Kidney (tissue), 14 donors: ENCODE data around the gene FARS2. TPM values are rescaled to one million over a fixed set of nuclear protein-coding genes. Genes with fewer than 3 reads are reported as not detected.

Experiments
- DNase-seq, 5 donors: peaks; one replicate each; pipeline ENCODE4 v3.0.0-alpha.2; 2013 to 2020
- FAIRE-seq: peaks from 2 replicates; lab custom pipeline; 2012; peaks lifted over from hg19 to GRCh38; lab: Jason Lieb, UNC
- H3K27ac ChIP-seq, 2 donors: one replicate each; pipeline ENCODE4 v1.7.0; 2013; ENCODE audit warnings: low read depth in 2 of 2, low read length in 2 of 2, inconsistent platforms in 1 of 2
- H3K27me3 ChIP-seq: one replicate; pipeline ENCODE4 v1.7.1; 2013; ENCODE audit warnings: low read length, inconsistent platforms; ENCODE audit not compliant: control insufficient read depth, insufficient read depth
- H3K36me3 ChIP-seq, 3 donors: one replicate each; pipeline versions ENCODE4 v1.7.0 to v1.7.1; 2013; ENCODE audit warnings: low read length in 3 of 3, control low read depth in 1 of 3, inconsistent platforms in 1 of 3; ENCODE audit not compliant: insufficient read depth in 3 of 3, control insufficient read depth in 2 of 3
- H3K4me1 ChIP-seq, 3 donors: one replicate each; pipeline versions ENCODE4 v1.7.0 to v1.7.1; 2013; ENCODE audit warnings: low read length in 3 of 3, inconsistent platforms in 1 of 3, low read depth in 1 of 3; ENCODE audit not compliant: control insufficient read depth in 2 of 3, insufficient read depth in 2 of 3
- H3K4me3 ChIP-seq, 3 donors: one replicate each; pipeline versions ENCODE4 v1.7.0 to v1.8.1; 2013; ENCODE audit warnings: low read length in 3 of 3, control low read depth in 1 of 3, inconsistent platforms in 1 of 3
- H3K9ac ChIP-seq, 3 donors: one replicate each; pipeline versions ENCODE4 v1.7.0 to v1.7.1; 2013; ENCODE audit warnings: low read length in 3 of 3, control low read depth in 1 of 3, inconsistent platforms in 1 of 3
- H3K9me3 ChIP-seq, 3 donors: one replicate each; pipeline versions ENCODE4 v1.7.0 to v1.7.1; 2013; ENCODE audit warnings: low read length in 3 of 3, control low read depth in 1 of 3, inconsistent platforms in 1 of 3; ENCODE audit not compliant: control insufficient read depth in 2 of 3, insufficient read depth in 1 of 3
- CTCF ChIP-seq: IDR thresholded peaks from 3 replicates; pipeline ENCODE4 v1.5.1; 2012; ENCODE audit warnings: mild to moderate bottlenecking, moderate library complexity, borderline replicate concordance; ENCODE audit not compliant: insufficient read depth; ENCODE audit errors: extremely low read depth
- intact Hi-C: fragments of 100-400 bp; cut with DNase I; formaldehyde crosslinking; loops from one replicate; pipeline ENCODE4 v1.11.1; 2022
- polyA plus RNA-seq: library from polyadenylated mRNA; stranded (reverse); fragments of 350-450 nt; fragmentation: Illumina TruSeq; extraction: RNeasy Lipid Tissue Mini Kit (QIAGEN cat#74804); gene quantifications from one replicate; pipeline ENCODE4 v1.2.3, GENCODE V29; 2014; ENCODE audit warnings: low read depth, low replicate concordance; ENCODE audit not compliant: insufficient read depth
- total RNA-seq: library from RNA; stranded (reverse); fragmentation: NEBNext Ultra II Directional; extraction: Animal tissue kit (Norgen Biotek cat#: 25700); gene quantifications from one replicate; pipeline ENCODE4 v1.2.1, GENCODE V29; 2021
- donor health status: control.
- donor health status: control.
- donor health status: control.
- donor health status: control.
- donor health status: control.
- donor health status: DM: yes; HTN: yes; CAD: no.
- donor health status: Normal renal cell carcinoma (clear cell type).

FARS2 gene
- total and polyA plus RNA-seq, 2 donors from 2014 or later = 22.1 to 24.8 TPM

DNA sequence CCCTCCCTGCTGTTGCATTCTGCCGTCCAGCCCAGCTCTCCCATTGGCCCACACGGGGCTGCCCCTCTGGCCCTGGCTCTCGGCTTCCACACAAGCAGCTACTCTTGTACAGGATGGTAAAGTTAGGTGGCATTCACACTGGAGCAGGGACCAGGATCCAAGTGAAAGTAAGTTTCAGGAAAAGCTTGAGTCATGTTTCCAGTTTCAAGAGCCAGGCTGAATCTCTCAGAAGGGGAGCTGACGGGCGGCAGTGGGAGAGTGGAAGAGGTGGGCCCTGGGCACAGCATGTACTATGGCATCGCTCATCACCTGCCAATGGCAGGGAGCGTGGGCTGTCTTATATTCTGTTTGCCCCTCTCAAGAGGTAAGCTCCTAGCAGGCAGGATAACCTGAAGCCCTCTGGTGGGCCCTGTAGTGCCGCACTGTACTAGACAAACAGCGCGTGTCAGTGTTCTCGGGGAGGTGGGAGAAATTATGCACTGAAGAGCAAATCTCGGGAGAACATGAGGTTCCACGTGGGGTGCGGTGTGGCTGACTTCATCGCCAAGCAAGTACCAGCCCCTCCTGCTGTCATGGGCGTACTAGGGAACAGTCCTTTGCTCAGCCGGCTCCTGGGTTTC, 503.9 kb downstream of the FARS2 start:
- Histone ChIP-seq H3K9me3 (no peaks in the 10 kb centered on the region), H3K36me3 (no peaks in the 10 kb centered on the region), H3K27ac (no peak overlapping the region), H3K9ac (no peak overlapping the region), H3K4me1 (peaks cover 0 to 2% (median 0%) of the 10 kb centered on the region in 3 donors), H3K4me3 (no peak overlapping the region), H3K27me3 (no peaks in the 10 kb centered on the region)
- intact Hi-C loops = no loop called here
- DNase-seq (no peak), FAIRE-seq (no peak)
- TF ChIP-seq CTCF = no peak

GRCh38 chr6:5766260-5766659, 504.9 kb downstream of the FARS2 start:
- TF ChIP-seq CTCF = no peak
- no peak for DNase-seq

DNA sequence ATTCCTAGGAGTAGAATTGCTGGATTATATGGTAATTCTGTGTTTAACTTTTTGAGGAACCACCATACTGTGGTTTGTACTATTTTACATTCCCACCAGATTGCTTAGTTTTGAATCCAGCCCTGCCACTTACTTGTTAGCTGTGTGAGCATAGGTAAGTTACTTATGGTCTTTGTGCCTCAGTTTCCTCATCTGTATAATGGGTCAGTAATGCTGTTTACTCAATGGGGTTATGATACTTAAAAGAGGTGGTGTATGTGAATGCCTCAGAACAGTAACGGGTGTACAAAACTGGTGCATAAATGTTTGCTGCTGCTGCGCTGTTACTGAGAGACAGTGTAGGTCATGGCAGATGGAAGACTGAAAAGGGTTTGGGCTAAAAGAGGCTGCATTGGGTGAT, 506.2 kb downstream of the FARS2 start:
- H3K4me3 ChIP-seq = no peak overlapping the region
- H3K9me3 ChIP-seq = no peaks in the 10 kb centered on the region
- TF ChIP-seq CTCF = no peak
- no peaks in the 10 kb centered on the region for H3K36me3 ChIP-seq
- FAIRE-seq = no peak
- H3K4me1 ChIP-seq = peaks cover 0 to under 1% (median 0%) of the 10 kb centered on the region in 3 donors
- no peak overlapping the region for H3K9ac ChIP-seq
- no peaks in the 10 kb centered on the region for H3K27me3 ChIP-seq
- intact Hi-C loops = no loop called here
- DNase-seq = no peak
- no peak overlapping the region for H3K27ac ChIP-seq

More at GRCh38 chr6:5766260-5766659, 504.9 kb downstream of the FARS2 start:
- Histone ChIP-seq H3K9ac (no peak overlapping the region), H3K27ac (no peak overlapping the region), H3K4me3 (no peak overlapping the region), H3K27me3 (no peaks in the 10 kb centered on the region), H3K36me3 (no peaks in the 10 kb centered on the region), H3K4me1 (peaks cover 0 to 2% (median 0%) of the 10 kb centered on the region in 3 donors), H3K9me3 (no peaks in the 10 kb centered on the region)
- intact Hi-C loops = no loop called here
- FAIRE-seq = no peak

DNA sequence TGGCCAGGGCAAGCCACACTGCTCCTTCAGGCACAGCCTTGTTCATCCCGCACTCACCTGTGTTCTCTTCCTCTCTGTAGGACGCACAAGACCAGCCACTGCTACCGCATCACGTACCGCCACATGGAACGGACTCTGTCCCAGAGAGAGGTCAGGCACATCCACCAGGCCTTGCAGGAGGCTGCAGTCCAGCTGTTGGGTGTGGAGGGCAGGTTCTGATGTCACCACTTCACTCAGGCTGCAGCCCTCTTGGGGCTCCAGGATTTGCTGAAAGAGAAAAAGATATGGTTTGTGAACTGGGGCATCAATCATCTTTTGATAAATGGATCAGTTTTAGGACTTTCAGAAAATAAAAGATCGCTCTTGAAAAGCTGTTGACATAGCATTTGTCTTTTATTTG, 509.9 kb downstream of the FARS2 start:
- H3K27me3 ChIP-seq = no peaks in the 10 kb centered on the region
- H3K4me1 ChIP-seq = no peaks in the 10 kb centered on the region
- H3K36me3 ChIP-seq = no peaks in the 10 kb centered on the region
- H3K27ac ChIP-seq = no peak overlapping the region
- TF ChIP-seq CTCF = no peak
- no peak overlapping the region for H3K4me3 ChIP-seq
- FAIRE-seq = no peak
- no peak overlapping the region for H3K9ac ChIP-seq
- no peak for DNase-seq
- intact Hi-C loops = no loop called here
- no peaks in the 10 kb centered on the region for H3K9me3 ChIP-seq
